Right lobe of liver (tissue), 6 donors: ENCODE measurements around the gene NCEH1. TPM values are rescaled to one million over a fixed set of nuclear protein-coding genes. Genes with fewer than 3 reads are reported as not detected.

ENCODE experiments used
- ATAC-seq, 4 donors: fragments of 200-7000 bp; cut with Tn5 transposase; one replicate each; pipeline ENCODE4 v1.9.1; 2020; ENCODE audit warnings: mild to moderate bottlenecking in 4 of 4, moderate library complexity in 4 of 4
- DNase-seq, 3 donors: peaks; one replicate each; pipeline ENCODE4 v3.0.0-alpha.2; 2020
- H3K27ac ChIP-seq, 3 donors: fragments of 200-600 bp; one replicate each; pipeline ENCODE4 v1.8.0; 2022
- H3K27me3 ChIP-seq, 2 donors: fragments of 200-600 bp; one replicate each; pipeline ENCODE4 v1.8.0; 2022
- H3K36me3 ChIP-seq, 4 donors: fragments of 200-600 bp; sonication (generic) in 1 of 4; one replicate each; pipeline versions ENCODE4 v1.5.1 to v1.8.0; 2017 to 2022; ENCODE audit warnings: control low read depth in 1 of 4
- H3K4me1 ChIP-seq, 4 donors: fragments of 200-600 bp; sonication (generic) in 1 of 4; one replicate each; pipeline versions ENCODE4 v1.5.1 to v1.8.0; 2017 to 2022; ENCODE audit warnings: control low read depth in 1 of 4
- H3K4me3 ChIP-seq, 3 donors: fragments of 200-600 bp; one replicate each; pipeline ENCODE4 v1.8.0; 2022
- H3K9me3 ChIP-seq, 4 donors: fragments of 200-600 bp; sonication (generic) in 1 of 4; one replicate each; pipeline versions ENCODE4 v1.5.1 to v1.8.0; 2017 to 2022; ENCODE audit warnings: control low read depth in 1 of 4
- POLR2A ChIP-seq: fragments of 450-650 bp; IDR thresholded peaks from one replicate; pipeline ENCODE4 v1.6.1; 2017; ENCODE audit warnings: antibody characterized with exemption, mild to moderate bottlenecking
- WGBS: methylation state at CpG from one replicate; pipeline ENCODE4 v1.1.6; 2018; ENCODE audit warnings: low coverage, low lambda C conversion rate; ENCODE audit not compliant: insufficient coverage; ENCODE audit errors: missing lambda C conversion rate; 5-methylcytosine and 5-hydroxymethylcytosine counted together
- intact Hi-C, 2 donors: fragments of 100-400 bp; cut with DNase I; formaldehyde crosslinking; loops; one replicate each; pipeline versions ENCODE4 v1.11.2 to v1.14.1; 2022
- total RNA-seq, 6 experiments: library from RNA; depleted of rRNA in 2 of 6; stranded (reverse); fragments of >200 nt in 2 of 6; fragmentation: NEBNext Ultra II Directional in 3 of 6; extraction: Animal tissue kit (Norgen Biotek cat#: 25700) in 3 of 6; gene quantifications; one replicate each; pipeline versions ENCODE4 v1.1.0 to v1.2.4, GENCODE V29; 2016 to 2023
- TF ChIP-seq, protein P1 (sequence below), 4 donors: fragments of 200-600 bp in 3 of 4; fragments of 450-650 bp in 1 of 4; IDR thresholded peaks; one replicate each; pipeline versions ENCODE4 v1.5.1 to v1.8.0; 2016 to 2022; ENCODE audit warnings: antibody characterized with exemption in 4 of 4, mild to moderate bottlenecking in 2 of 4
- donor health status: DM: no; HTN: yes; CAD: no.
- donor health status: DM: no; HTN: no; CAD: no.
- donor health status: DM: no; HTN: no; CAD: no.
- donor health status: DM: no; HTN: yes; CAD: no.
- donor health status: DM: no; HTN: yes; CAD: no.

NCEH1 gene
- total RNA-seq, 6 experiments from 2014 or later: 1.5 to 13.0 (median 4.3) TPM

DNA sequence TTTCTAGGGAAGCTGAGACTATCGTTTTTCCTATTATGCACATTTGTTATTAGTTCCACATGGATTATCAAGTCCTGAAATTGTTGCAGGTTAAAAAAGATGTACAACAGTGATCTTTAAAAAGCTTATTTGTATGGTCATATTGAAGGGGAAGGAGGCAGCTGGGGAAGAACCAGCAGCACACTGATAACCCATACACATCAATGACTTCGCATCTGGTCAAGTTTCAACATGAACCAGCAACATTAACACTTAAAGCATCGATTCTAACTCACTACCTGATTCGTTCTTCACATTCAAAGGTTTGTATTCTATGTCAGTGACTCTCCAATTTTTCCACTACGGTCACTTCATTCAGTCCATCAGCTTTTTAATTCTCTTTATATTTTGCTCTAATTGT is 56.4 kb downstream of the NCEH1 start:
- 87% methylated on average over 5 of the region's 5 CpGs for WGBS
- ATAC-seq (no peak), DNase-seq (no peak)
- no peaks in the 10 kb centered on the region for H3K9me3 ChIP-seq
- no peak overlapping the region for H3K27ac ChIP-seq
- no peak for TF ChIP-seq POLR2A
- TF ChIP-seq, protein P1, sequence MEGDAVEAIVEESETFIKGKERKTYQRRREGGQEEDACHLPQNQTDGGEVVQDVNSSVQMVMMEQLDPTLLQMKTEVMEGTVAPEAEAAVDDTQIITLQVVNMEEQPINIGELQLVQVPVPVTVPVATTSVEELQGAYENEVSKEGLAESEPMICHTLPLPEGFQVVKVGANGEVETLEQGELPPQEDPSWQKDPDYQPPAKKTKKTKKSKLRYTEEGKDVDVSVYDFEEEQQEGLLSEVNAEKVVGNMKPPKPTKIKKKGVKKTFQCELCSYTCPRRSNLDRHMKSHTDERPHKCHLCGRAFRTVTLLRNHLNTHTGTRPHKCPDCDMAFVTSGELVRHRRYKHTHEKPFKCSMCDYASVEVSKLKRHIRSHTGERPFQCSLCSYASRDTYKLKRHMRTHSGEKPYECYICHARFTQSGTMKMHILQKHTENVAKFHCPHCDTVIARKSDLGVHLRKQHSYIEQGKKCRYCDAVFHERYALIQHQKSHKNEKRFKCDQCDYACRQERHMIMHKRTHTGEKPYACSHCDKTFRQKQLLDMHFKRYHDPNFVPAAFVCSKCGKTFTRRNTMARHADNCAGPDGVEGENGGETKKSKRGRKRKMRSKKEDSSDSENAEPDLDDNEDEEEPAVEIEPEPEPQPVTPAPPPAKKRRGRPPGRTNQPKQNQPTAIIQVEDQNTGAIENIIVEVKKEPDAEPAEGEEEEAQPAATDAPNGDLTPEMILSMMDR (IDR thresholded peaks at IDR 0.05): no peak
- no peak overlapping the region for H3K4me3 ChIP-seq
- H3K36me3 ChIP-seq: no peaks in the 10 kb centered on the region
- no peaks in the 10 kb centered on the region for H3K27me3 ChIP-seq
- intact Hi-C loops: no loop called here
- no peaks in the 10 kb centered on the region for H3K4me1 ChIP-seq

DNA sequence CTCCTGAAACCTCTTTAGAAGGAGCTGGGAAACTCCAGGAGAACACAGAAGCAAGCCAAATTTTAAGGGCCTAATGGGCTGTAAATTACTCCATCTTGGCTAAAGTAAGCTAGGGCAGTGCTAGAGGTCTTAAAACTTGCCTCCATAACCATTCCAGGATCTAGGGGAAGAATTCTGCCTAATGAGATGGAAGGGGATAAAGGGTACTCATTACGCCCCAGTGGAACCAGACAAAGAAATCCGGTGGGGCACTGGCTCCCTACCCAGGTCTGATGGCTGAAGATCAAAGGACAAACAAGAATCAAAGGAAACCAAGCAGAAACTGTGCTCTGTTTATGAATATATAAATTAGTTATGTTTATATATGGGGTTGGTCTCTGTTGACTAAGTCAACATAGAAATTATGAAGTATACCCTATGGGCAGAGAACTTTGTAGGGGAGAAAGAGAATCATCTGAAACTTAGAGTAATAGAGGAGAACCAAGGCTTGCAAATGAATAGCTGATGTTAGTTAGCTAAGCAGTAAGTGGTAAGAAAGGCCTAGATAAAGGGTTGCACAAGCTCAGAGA is 57.8 kb downstream of the NCEH1 start:
- H3K27me3 ChIP-seq: no peaks in the 10 kb centered on the region
- intact Hi-C loops: no loop called here
- DNase-seq: no peak
- no peaks in the 10 kb centered on the region for H3K36me3 ChIP-seq
- 93% methylated on average over 2 of the region's 2 CpGs for WGBS
- no peaks in the 10 kb centered on the region for H3K9me3 ChIP-seq
- TF ChIP-seq POLR2A: no peak
- TF ChIP-seq, protein P1 (IDR thresholded peaks at IDR 0.05): no peak
- no peak for ATAC-seq
- no peak overlapping the region for H3K4me3 ChIP-seq
- peaks cover 0 to 6% (median 0%) of the 10 kb centered on the region in 4 donors for H3K4me1 ChIP-seq
- H3K27ac ChIP-seq: no peak overlapping the region

DNA sequence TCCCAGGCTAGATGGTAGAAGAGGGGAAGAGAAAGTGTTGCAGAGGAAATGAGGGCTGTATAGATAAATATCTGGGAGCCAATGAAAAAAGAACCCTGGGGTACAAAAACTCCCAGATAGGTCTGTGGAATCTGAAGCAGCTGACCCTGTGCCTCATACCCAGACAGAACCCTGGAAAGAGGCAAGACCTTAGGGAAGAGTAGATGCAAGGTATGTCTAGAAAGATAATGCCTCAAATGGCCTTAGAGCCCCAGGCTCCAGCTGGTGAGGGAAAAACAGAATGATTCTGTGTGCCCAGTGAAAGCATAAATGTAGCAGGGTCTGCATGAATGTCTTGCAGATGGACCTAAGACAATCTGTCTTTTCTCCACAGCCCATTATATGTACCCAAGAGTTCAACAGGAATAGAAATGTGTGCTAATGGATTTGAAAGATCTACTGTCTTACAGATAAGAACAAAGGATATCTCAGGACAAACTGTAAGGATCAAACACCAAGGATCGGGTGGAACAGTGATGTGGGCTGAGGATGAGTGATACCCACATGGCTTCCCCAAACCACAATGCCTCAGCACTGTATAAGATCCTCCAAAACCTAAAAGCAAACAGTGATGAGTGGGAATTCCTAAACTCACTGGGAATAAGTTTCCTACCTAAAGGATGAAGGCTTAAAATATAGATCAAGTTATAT is 58.8 kb downstream of the NCEH1 start:
- no peak for DNase-seq
- no peak overlapping the region for H3K4me3 ChIP-seq
- no peaks in the 10 kb centered on the region for H3K36me3 ChIP-seq
- H3K9me3 ChIP-seq: no peaks in the 10 kb centered on the region
- ATAC-seq: no peak
- H3K4me1 ChIP-seq: peaks cover 0 to 6% (median 0%) of the 10 kb centered on the region in 4 donors
- intact Hi-C loops: no loop called here
- no peak overlapping the region for H3K27ac ChIP-seq
- WGBS: 29% methylated on average over 1 of the region's 1 CpG
- TF ChIP-seq, protein P1 (IDR thresholded peaks at IDR 0.05): no peak
- no peak for TF ChIP-seq POLR2A
- H3K27me3 ChIP-seq: no peaks in the 10 kb centered on the region

DNA sequence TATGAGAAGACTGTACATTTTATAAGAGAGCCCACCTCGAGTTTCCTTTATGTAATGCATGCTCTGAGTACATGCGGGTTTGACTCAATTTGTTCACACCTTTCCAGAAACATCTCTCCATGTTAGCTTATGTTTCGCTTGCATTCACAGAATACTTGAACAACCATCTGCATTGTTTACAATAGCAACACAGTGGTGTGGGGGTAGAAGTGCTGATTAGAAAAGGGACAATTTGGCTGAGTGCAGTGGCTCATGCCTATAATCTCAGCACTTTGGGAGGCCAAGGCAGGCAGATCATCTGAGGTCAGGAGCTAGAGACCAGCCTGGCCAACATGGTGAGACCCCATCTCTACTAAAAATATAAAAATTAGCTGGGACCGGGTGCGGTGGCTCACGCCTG is 60.9 kb downstream of the NCEH1 start:
- intact Hi-C loops: no loop called here
- Histone ChIP-seq H3K27me3 (no peaks in the 10 kb centered on the region), H3K36me3 (no peaks in the 10 kb centered on the region), H3K4me1 (peaks cover 0 to 6% (median 0%) of the 10 kb centered on the region in 4 donors), H3K9me3 (no peaks in the 10 kb centered on the region), H3K4me3 (no peak overlapping the region), H3K27ac (no peak overlapping the region)
- no peak for TF ChIP-seq POLR2A
- TF ChIP-seq, protein P1 (IDR thresholded peaks at IDR 0.05): no peak
- no peak for ATAC-seq
- 95% methylated on average over 6 of the region's 6 CpGs for WGBS
- no peak for DNase-seq
